Dendritic cell treated with granulocyte-macrophage colony-stimulating factor and Interleukin-4, amounts not matched to agents 40 ng/mL and 50 ng/mL, for 4 days (primary cell): ENCODE measurements around the gene IKBKG.
"Not testable (repeated sequence)": the region's sequence is repeated elsewhere in the genome, so short reads cannot be mapped to it uniquely, and the experiment has no call there.

Source experiments
- H3K27ac Mint-ChIP-seq: one replicate; pipeline ENCODE4 v1.8.0; 2022; ENCODE audit warnings: mild to moderate bottlenecking, mixed read lengths
- H3K27me3 Mint-ChIP-seq: one replicate; pipeline ENCODE4 v1.8.0; 2022; ENCODE audit warnings: mild to moderate bottlenecking, mixed read lengths
- H3K36me3 Mint-ChIP-seq: one replicate; pipeline ENCODE4 v1.8.0; 2022; ENCODE audit warnings: low read depth, mixed read lengths
- H3K4me1 Mint-ChIP-seq: one replicate; pipeline ENCODE4 v1.8.0; 2022; ENCODE audit warnings: low read depth, mixed read lengths
- H3K4me3 Mint-ChIP-seq: one replicate; pipeline ENCODE4 v1.8.0; 2022; ENCODE audit warnings: mild to moderate bottlenecking, moderate library complexity, mixed read lengths
- H3K9me3 Mint-ChIP-seq: one replicate; pipeline ENCODE4 v1.8.0; 2022; ENCODE audit warnings: mixed read lengths
- intact Hi-C: fragments of 100-400 bp; cut with micrococcal nuclease; formaldehyde crosslinking; loops from one replicate; pipeline ENCODE4 v1.15.0; 2022

Gene IKBKG

GRCh38 chrX:154596290-154596929 lies 49.0 kb downstream of the IKBKG start:
- peaks cover 25% of the 10 kb centered on the region for H3K4me1 Mint-ChIP-seq
- intact Hi-C loops = no loop called here
- no peaks in the 10 kb centered on the region for H3K9me3 Mint-ChIP-seq
- no peak overlapping the region for H3K4me3 Mint-ChIP-seq
- H3K27me3 Mint-ChIP-seq = peaks cover 3% of the 10 kb centered on the region
- no peaks in the 10 kb centered on the region for H3K36me3 Mint-ChIP-seq
- H3K27ac Mint-ChIP-seq = no peak overlapping the region

- Mint-ChIP-seq H3K36me3 (no peaks in the 10 kb centered on the region), H3K4me1 (peaks cover 25% of the 10 kb centered on the region), H3K27me3 (peaks cover 3% of the 10 kb centered on the region), H3K27ac (no peak overlapping the region), H3K4me3 (no peak overlapping the region), H3K9me3 (no peaks in the 10 kb centered on the region)
- intact Hi-C loops = no loop called here
Measured at GRCh38 chrX:154597221-154597620, 49.8 kb downstream of the IKBKG start.

- Mint-ChIP-seq H3K9me3 (no peaks in the 10 kb centered on the region), H3K4me1 (peaks cover 25% of the 10 kb centered on the region), H3K27ac (no peak overlapping the region), H3K4me3 (no peak overlapping the region), H3K27me3 (peaks cover 3% of the 10 kb centered on the region), H3K36me3 (no peaks in the 10 kb centered on the region)
- intact Hi-C loops = no loop called here
Measured at GRCh38 chrX:154598656-154599055, 51.2 kb downstream of the IKBKG start.

GRCh38 chrX:154599531-154599930 lies 52.1 kb downstream of the IKBKG start:
- Mint-ChIP-seq H3K4me3 (no peak overlapping the region), H3K27me3 (peaks cover 3% of the 10 kb centered on the region), H3K4me1 (peaks cover 30% of the 10 kb centered on the region), H3K9me3 (no peaks in the 10 kb centered on the region), H3K27ac (no peak overlapping the region), H3K36me3 (no peaks in the 10 kb centered on the region)
- intact Hi-C loops = no loop called here

GRCh38 chrX:154600759-154601374 lies 53.4 kb downstream of the IKBKG start:
- Mint-ChIP-seq H3K4me1 (peaks cover 24% of the 10 kb centered on the region), H3K9me3 (no peaks in the 10 kb centered on the region), H3K27ac (no peak overlapping the region), H3K4me3 (no peak overlapping the region), H3K36me3 (no peaks in the 10 kb centered on the region), H3K27me3 (peaks cover 2% of the 10 kb centered on the region)
- intact Hi-C loops = no loop called here

GRCh38 chrX:154602226-154602625 lies 54.8 kb downstream of the IKBKG start:
- no peaks in the 10 kb centered on the region for H3K9me3 Mint-ChIP-seq

GRCh38 chrX:154602766-154603437 lies 55.5 kb downstream of the IKBKG start:
- H3K9me3 Mint-ChIP-seq = no peaks in the 10 kb centered on the region
- no peaks in the 10 kb centered on the region for H3K36me3 Mint-ChIP-seq
- H3K4me1 Mint-ChIP-seq = peaks cover 30% of the 10 kb centered on the region
- no peak overlapping the region for H3K27ac Mint-ChIP-seq
- peaks cover 2% of the 10 kb centered on the region for H3K27me3 Mint-ChIP-seq
- no peak overlapping the region for H3K4me3 Mint-ChIP-seq
- intact Hi-C loops = no loop called here

More at GRCh38 chrX:154602226-154602625, 54.8 kb downstream of the IKBKG start:
- Mint-ChIP-seq H3K36me3 (no peaks in the 10 kb centered on the region), H3K4me1 (peaks cover 30% of the 10 kb centered on the region), H3K4me3 (no peak overlapping the region), H3K27me3 (peaks cover 2% of the 10 kb centered on the region), H3K27ac (no peak overlapping the region)
- intact Hi-C loops = no loop called here

- Mint-ChIP-seq H3K4me1 (peaks cover 30% of the 10 kb centered on the region), H3K27me3 (peaks cover 2% of the 10 kb centered on the region), H3K4me3 (no peak overlapping the region), H3K36me3 (no peaks in the 10 kb centered on the region), H3K27ac (no peak overlapping the region), H3K9me3 (no peaks in the 10 kb centered on the region)
- intact Hi-C loops = no loop called here
Measured at GRCh38 chrX:154603438-154604430, 56.3 kb downstream of the IKBKG start.

- Mint-ChIP-seq H3K9me3 (no peaks in the 10 kb centered on the region), H3K27ac (no peak overlapping the region), H3K36me3 (no peaks in the 10 kb centered on the region), H3K4me3 (no peak overlapping the region), H3K4me1 (peaks cover 17% of the 10 kb centered on the region), H3K27me3 (no peaks in the 10 kb centered on the region)
- intact Hi-C loops = no loop called here
Measured at GRCh38 chrX:154605566-154605965, 58.1 kb downstream of the IKBKG start.

- Mint-ChIP-seq H3K4me1 (peaks cover 17% of the 10 kb centered on the region), H3K9me3 (no peaks in the 10 kb centered on the region), H3K27ac (no peak overlapping the region), H3K36me3 (no peaks in the 10 kb centered on the region), H3K27me3 (no peaks in the 10 kb centered on the region), H3K4me3 (no peak overlapping the region)
- intact Hi-C loops = no loop called here
Measured at GRCh38 chrX:154607370-154607769, 60.0 kb downstream of the IKBKG start.

GRCh38 chrX:154607976-154608375 lies 60.6 kb downstream of the IKBKG start:
- H3K27me3 Mint-ChIP-seq, intact Hi-C loops, H3K4me3 Mint-ChIP-seq, H3K9me3 Mint-ChIP-seq, H3K27ac Mint-ChIP-seq, H3K36me3 Mint-ChIP-seq: not testable (repeated sequence)
- peaks cover 17% of the 10 kb centered on the region for H3K4me1 Mint-ChIP-seq

GRCh38 chrX:154608823-154609222 lies 61.4 kb downstream of the IKBKG start:
- H3K27me3 Mint-ChIP-seq, H3K4me3 Mint-ChIP-seq, H3K9me3 Mint-ChIP-seq, H3K27ac Mint-ChIP-seq, intact Hi-C loops, H3K36me3 Mint-ChIP-seq: not testable (repeated sequence)
- peaks cover 16% of the 10 kb centered on the region for H3K4me1 Mint-ChIP-seq

- H3K4me1 Mint-ChIP-seq, H3K9me3 Mint-ChIP-seq, H3K36me3 Mint-ChIP-seq, intact Hi-C loops, H3K27me3 Mint-ChIP-seq, H3K4me3 Mint-ChIP-seq, H3K27ac Mint-ChIP-seq: not testable (repeated sequence)
Measured at GRCh38 chrX:154611146-154611545, 63.7 kb downstream of the IKBKG start.

GRCh38 chrX:154613586-154613985 lies 66.2 kb downstream of the IKBKG start:
- H3K27ac Mint-ChIP-seq, H3K27me3 Mint-ChIP-seq: not testable (repeated sequence)

More at GRCh38 chrX:154613586-154613985, 66.2 kb downstream of the IKBKG start:
- H3K4me3 Mint-ChIP-seq, H3K4me1 Mint-ChIP-seq, H3K9me3 Mint-ChIP-seq, H3K36me3 Mint-ChIP-seq, intact Hi-C loops: not testable (repeated sequence)
